Measurements from ENCODE around the gene AP1M2.
"Not testable (repeated sequence)": the region's sequence is repeated elsewhere in the genome, so short reads cannot be mapped to it uniquely, and the experiment has no call there.

The AP1M2 gene

GRCh38 chr19:10533646-10534386 is 53.3 kb downstream of the AP1M2 start:
- DNase-seq, result no peak

- DNase-seq, result no peak
Observed at GRCh38 chr19:10532457-10532856, 54.7 kb downstream of the AP1M2 start.

GRCh38 chr19:10526887-10527286 is 60.2 kb downstream of the AP1M2 start:
- DNase-seq, result not testable (repeated sequence)

GRCh38 chr19:10525636-10526035 is 61.5 kb downstream of the AP1M2 start:
- no peak for DNase-seq

- no peak for DNase-seq
Observed at GRCh38 chr19:10523135-10523636, 63.9 kb downstream of the AP1M2 start.
